ENCODE measurements around the gene CMIP.

Gene CMIP

GRCh38 chr16:81564421-81564911 is 119.9 kb downstream of the CMIP start:
- H3K4me3 ChIP-seq (ENCODE audit: low read length) = no peak overlapping the region
- TF ChIP-seq ZNF274 (IDR thresholded peaks at IDR 0.05; ENCODE audit: low read depth, low read length) = no peak

GRCh38 chr16:81565321-81566028 is 120.9 kb downstream of the CMIP start:
- TF ChIP-seq ZNF274 (IDR thresholded peaks at IDR 0.05; ENCODE audit: low read depth, low read length) = no peak
- no peak overlapping the region for H3K4me3 ChIP-seq (ENCODE audit: low read length)

GRCh38 chr16:81566086-81567007 is 121.7 kb downstream of the CMIP start:
- no peak for TF ChIP-seq ZNF274 (IDR thresholded peaks at IDR 0.05; ENCODE audit: low read depth, low read length)
- no peak overlapping the region for H3K4me3 ChIP-seq (ENCODE audit: low read length)

- no peak overlapping the region for H3K4me3 ChIP-seq (ENCODE audit: low read length)
- TF ChIP-seq ZNF274 (IDR thresholded peaks at IDR 0.05; ENCODE audit: low read depth, low read length) = no peak
Observed at GRCh38 chr16:81567087-81567486, 122.5 kb downstream of the CMIP start.

- no peak overlapping the region for H3K4me3 ChIP-seq (ENCODE audit: low read length)
- no peak for TF ChIP-seq ZNF274 (IDR thresholded peaks at IDR 0.05; ENCODE audit: low read depth, low read length)
Observed at GRCh38 chr16:81567987-81568748, 123.6 kb downstream of the CMIP start.

GRCh38 chr16:81568749-81569087 is 124.1 kb downstream of the CMIP start:
- no peak overlapping the region for H3K4me3 ChIP-seq (ENCODE audit: low read length)
- no peak for TF ChIP-seq ZNF274 (IDR thresholded peaks at IDR 0.05; ENCODE audit: low read depth, low read length)

GRCh38 chr16:81569361-81570034 is 124.9 kb downstream of the CMIP start:
- TF ChIP-seq ZNF274 (IDR thresholded peaks at IDR 0.05; ENCODE audit: low read depth, low read length) = no peak
- H3K4me3 ChIP-seq (ENCODE audit: low read length) = no peak overlapping the region

- TF ChIP-seq ZNF274 (IDR thresholded peaks at IDR 0.05; ENCODE audit: low read depth, low read length) = no peak
- no peak overlapping the region for H3K4me3 ChIP-seq (ENCODE audit: low read length)
Observed at GRCh38 chr16:81570151-81570846, 125.7 kb downstream of the CMIP start.

- TF ChIP-seq ZNF274 (IDR thresholded peaks at IDR 0.05; ENCODE audit: low read depth, low read length) = no peak
- H3K4me3 ChIP-seq (ENCODE audit: low read length) = no peak overlapping the region
Observed at GRCh38 chr16:81571175-81571574, 126.6 kb downstream of the CMIP start.

GRCh38 chr16:81571592-81572385 is 127.2 kb downstream of the CMIP start:
- no peak overlapping the region for H3K4me3 ChIP-seq (ENCODE audit: low read length)
- TF ChIP-seq ZNF274 (IDR thresholded peaks at IDR 0.05; ENCODE audit: low read depth, low read length) = no peak

GRCh38 chr16:81572386-81573144 is 128.0 kb downstream of the CMIP start:
- H3K4me3 ChIP-seq (ENCODE audit: low read length) = no peak overlapping the region
- no peak for TF ChIP-seq ZNF274 (IDR thresholded peaks at IDR 0.05; ENCODE audit: low read depth, low read length)

GRCh38 chr16:81573533-81574020 is 129.0 kb downstream of the CMIP start:
- TF ChIP-seq ZNF274 (IDR thresholded peaks at IDR 0.05; ENCODE audit: low read depth, low read length) = no peak

More at GRCh38 chr16:81573533-81574020, 129.0 kb downstream of the CMIP start:
- no peak overlapping the region for H3K4me3 ChIP-seq (ENCODE audit: low read length)

All from GM08714 (cell line).